ENCODE results near the gene HDHD2. TPM values are rescaled to one million over a fixed set of nuclear protein-coding genes. Genes with fewer than 3 reads are reported as not detected.
"Not testable (repeated sequence)": the region's sequence is repeated elsewhere in the genome, so short reads cannot be mapped to it uniquely, and the experiment has no call there.

Gene HDHD2
- total RNA-seq (2012; rRNA removed): 10.1 and 14.9 TPM in 2 replicates

DNA sequence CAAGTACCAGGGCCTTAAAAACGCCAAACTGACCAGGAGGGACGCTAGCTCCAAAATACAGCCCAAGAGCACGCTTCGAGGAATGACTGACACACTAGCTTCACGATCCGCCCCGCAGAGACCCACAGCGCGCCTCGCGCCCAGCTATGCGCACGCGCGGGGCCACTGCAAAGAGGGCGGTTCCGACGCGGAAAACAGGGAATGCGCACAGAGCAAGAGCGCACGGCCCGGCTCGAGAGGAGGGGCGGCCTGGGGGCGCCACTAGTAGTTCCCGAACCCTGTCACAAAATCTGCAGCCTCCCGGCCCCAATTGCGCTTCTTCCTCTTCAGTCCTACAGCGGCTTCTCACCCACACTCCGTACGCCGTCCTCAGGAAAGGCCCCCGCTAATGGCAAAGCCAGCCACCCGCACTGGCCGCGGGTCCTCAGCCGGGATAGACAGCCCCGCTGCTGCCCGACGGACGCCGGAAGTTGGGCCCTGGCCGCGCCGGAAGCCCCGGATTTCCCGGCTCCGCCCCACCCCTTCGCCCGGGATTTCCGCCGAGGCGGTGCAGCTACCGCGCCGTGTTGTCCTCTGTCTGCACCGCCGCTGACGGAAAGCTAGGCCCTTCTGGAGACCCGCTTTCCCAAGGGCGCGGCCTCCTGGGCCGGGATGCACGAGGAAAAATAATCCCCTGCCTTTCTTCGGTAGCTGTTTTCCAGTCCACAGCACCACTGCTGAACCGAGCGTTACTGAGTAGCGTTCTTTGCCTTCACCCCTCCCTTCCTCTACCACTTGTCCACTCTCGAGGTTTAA, at the start of gene HDHD2:
Gene HDHD2 (minus strand): TSS at position 472 of the 795 bp plus-strand sequence. CDS start 14,061 bp downstream, outside the sequence.
- Histone ChIP-seq H3K9me3 (replicated peaks; ENCODE audit: low read length) (no peaks in the 10 kb centered on the region), H3K4me3 (ENCODE audit: low read length) (peak within 1 kb of the TSS; percentile 85), H3K36me3 (ENCODE audit: insufficient read depth, low read length) (peaks cover 13% of the 10 kb centered on the region)

GRCh38 chr18:47195961-47196360, 45.7 kb upstream of the HDHD2 start:
- H3K4me1 ChIP-seq (ENCODE audit: control insufficient read depth, insufficient read depth, low read length); H3K9ac ChIP-seq (ENCODE audit: low read depth, low read length); H3K9me3 ChIP-seq (replicated peaks; ENCODE audit: low read length); H3K4me3 ChIP-seq (ENCODE audit: low read length); H3K36me3 ChIP-seq (ENCODE audit: insufficient read depth, low read length); H3K4me2 ChIP-seq (ENCODE audit: low read length): not testable (repeated sequence)
- H3K27me3 ChIP-seq (ENCODE audit: control insufficient read depth, insufficient read depth, low read length): peaks cover 48% of the 10 kb centered on the region

More for the DNA sequence above, at the start of gene HDHD2:
- Histone ChIP-seq H3K4me1 (ENCODE audit: control insufficient read depth, insufficient read depth, low read length) (peaks cover 18% of the 10 kb centered on the region), H3K9ac (ENCODE audit: low read depth, low read length) (peak within 1 kb of the TSS; percentile 95), H3K4me2 (ENCODE audit: low read length) (peak within 1 kb of the TSS; percentile 92), H3K27me3 (ENCODE audit: control insufficient read depth, insufficient read depth, low read length) (no peaks in the 10 kb centered on the region)

GRCh38 chr18:47191961-47192360, 41.7 kb upstream of the HDHD2 start:
- no peak overlapping the region for H3K4me3 ChIP-seq (ENCODE audit: low read length)
- no peaks in the 10 kb centered on the region for H3K36me3 ChIP-seq (ENCODE audit: insufficient read depth, low read length)
- no peaks in the 10 kb centered on the region for H3K4me1 ChIP-seq (ENCODE audit: control insufficient read depth, insufficient read depth, low read length)
- H3K4me2 ChIP-seq (ENCODE audit: low read length): no peak overlapping the region
- no peak overlapping the region for H3K9ac ChIP-seq (ENCODE audit: low read depth, low read length)
- H3K9me3 ChIP-seq (replicated peaks; ENCODE audit: low read length): no peaks in the 10 kb centered on the region
- peaks cover 52% of the 10 kb centered on the region for H3K27me3 ChIP-seq (ENCODE audit: control insufficient read depth, insufficient read depth, low read length)

GRCh38 chr18:47187721-47188120, 37.4 kb upstream of the HDHD2 start:
- no peak overlapping the region for H3K9ac ChIP-seq (ENCODE audit: low read depth, low read length)
- H3K4me2 ChIP-seq (ENCODE audit: low read length): no peak overlapping the region
- H3K27me3 ChIP-seq (ENCODE audit: control insufficient read depth, insufficient read depth, low read length): peaks cover 27% of the 10 kb centered on the region
- H3K4me3 ChIP-seq (ENCODE audit: low read length): no peak overlapping the region
- H3K4me1 ChIP-seq (ENCODE audit: control insufficient read depth, insufficient read depth, low read length): no peaks in the 10 kb centered on the region
- H3K9me3 ChIP-seq (replicated peaks; ENCODE audit: low read length): no peaks in the 10 kb centered on the region
- H3K36me3 ChIP-seq (ENCODE audit: insufficient read depth, low read length): no peaks in the 10 kb centered on the region

DNA sequence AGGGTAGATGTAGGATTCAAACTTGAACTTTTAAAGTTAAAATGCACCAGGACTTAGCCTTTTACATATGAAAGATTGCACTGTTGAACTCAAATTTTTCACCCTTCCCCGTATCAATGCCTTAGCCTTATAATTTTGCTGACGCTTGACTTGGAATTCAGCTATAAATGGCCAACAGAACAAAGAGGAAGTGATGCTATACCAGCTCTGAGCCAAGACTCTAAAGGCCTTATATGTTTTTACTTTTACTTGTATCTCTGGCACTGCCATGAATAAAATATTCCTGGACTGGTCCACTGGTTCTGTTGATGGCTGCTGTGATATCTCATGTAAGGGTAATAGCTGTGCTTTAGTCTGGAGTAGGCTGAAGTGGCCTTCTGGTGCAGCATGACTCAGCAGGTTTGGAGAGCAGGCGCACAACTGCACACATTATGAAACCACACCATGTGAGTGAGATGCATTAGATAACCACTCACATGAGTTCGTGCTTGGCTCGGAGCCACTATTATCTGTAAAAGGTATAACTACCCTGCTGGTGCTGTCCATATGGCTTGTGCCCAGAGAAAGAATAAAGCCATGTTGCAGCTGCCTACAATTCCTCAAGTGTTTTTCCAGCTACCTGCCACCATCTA, 34.2 kb upstream of the HDHD2 start:
- Histone ChIP-seq H3K27me3 (ENCODE audit: control insufficient read depth, insufficient read depth, low read length) (peaks cover 26% of the 10 kb centered on the region), H3K4me3 (ENCODE audit: low read length) (no peak overlapping the region), H3K36me3 (ENCODE audit: insufficient read depth, low read length) (no peaks in the 10 kb centered on the region), H3K9ac (ENCODE audit: low read depth, low read length) (no peak overlapping the region), H3K4me2 (ENCODE audit: low read length) (no peak overlapping the region), H3K9me3 (replicated peaks; ENCODE audit: low read length) (no peaks in the 10 kb centered on the region), H3K4me1 (ENCODE audit: control insufficient read depth, insufficient read depth, low read length) (no peaks in the 10 kb centered on the region)

GRCh38 chr18:47182156-47182555, 31.9 kb upstream of the HDHD2 start:
- H3K4me2 ChIP-seq (ENCODE audit: low read length); H3K36me3 ChIP-seq (ENCODE audit: insufficient read depth, low read length); H3K4me1 ChIP-seq (ENCODE audit: control insufficient read depth, insufficient read depth, low read length); H3K9me3 ChIP-seq (replicated peaks; ENCODE audit: low read length); H3K9ac ChIP-seq (ENCODE audit: low read depth, low read length); H3K4me3 ChIP-seq (ENCODE audit: low read length): not testable (repeated sequence)
- peaks cover 23% of the 10 kb centered on the region for H3K27me3 ChIP-seq (ENCODE audit: control insufficient read depth, insufficient read depth, low read length)

GRCh38 chr18:47180765-47181164, 30.5 kb upstream of the HDHD2 start:
- Histone ChIP-seq H3K4me1 (ENCODE audit: control insufficient read depth, insufficient read depth, low read length) (no peaks in the 10 kb centered on the region), H3K9me3 (replicated peaks; ENCODE audit: low read length) (no peaks in the 10 kb centered on the region), H3K4me2 (ENCODE audit: low read length) (no peak overlapping the region), H3K36me3 (ENCODE audit: insufficient read depth, low read length) (no peaks in the 10 kb centered on the region), H3K4me3 (ENCODE audit: low read length) (no peak overlapping the region), H3K9ac (ENCODE audit: low read depth, low read length) (no peak overlapping the region), H3K27me3 (ENCODE audit: control insufficient read depth, insufficient read depth, low read length) (peaks cover 21% of the 10 kb centered on the region)

- H3K36me3 ChIP-seq (ENCODE audit: insufficient read depth, low read length): no peaks in the 10 kb centered on the region
- H3K4me1 ChIP-seq (ENCODE audit: control insufficient read depth, insufficient read depth, low read length): peaks cover 5% of the 10 kb centered on the region
- H3K27me3 ChIP-seq (ENCODE audit: control insufficient read depth, insufficient read depth, low read length): peaks cover 21% of the 10 kb centered on the region
- H3K9ac ChIP-seq (ENCODE audit: low read depth, low read length): no peak overlapping the region
- H3K4me2 ChIP-seq (ENCODE audit: low read length): no peak overlapping the region
- H3K4me3 ChIP-seq (ENCODE audit: low read length): no peak overlapping the region
- H3K9me3 ChIP-seq (replicated peaks; ENCODE audit: low read length): no peaks in the 10 kb centered on the region
Observed at GRCh38 chr18:47179520-47179919, 29.2 kb upstream of the HDHD2 start.

DNA sequence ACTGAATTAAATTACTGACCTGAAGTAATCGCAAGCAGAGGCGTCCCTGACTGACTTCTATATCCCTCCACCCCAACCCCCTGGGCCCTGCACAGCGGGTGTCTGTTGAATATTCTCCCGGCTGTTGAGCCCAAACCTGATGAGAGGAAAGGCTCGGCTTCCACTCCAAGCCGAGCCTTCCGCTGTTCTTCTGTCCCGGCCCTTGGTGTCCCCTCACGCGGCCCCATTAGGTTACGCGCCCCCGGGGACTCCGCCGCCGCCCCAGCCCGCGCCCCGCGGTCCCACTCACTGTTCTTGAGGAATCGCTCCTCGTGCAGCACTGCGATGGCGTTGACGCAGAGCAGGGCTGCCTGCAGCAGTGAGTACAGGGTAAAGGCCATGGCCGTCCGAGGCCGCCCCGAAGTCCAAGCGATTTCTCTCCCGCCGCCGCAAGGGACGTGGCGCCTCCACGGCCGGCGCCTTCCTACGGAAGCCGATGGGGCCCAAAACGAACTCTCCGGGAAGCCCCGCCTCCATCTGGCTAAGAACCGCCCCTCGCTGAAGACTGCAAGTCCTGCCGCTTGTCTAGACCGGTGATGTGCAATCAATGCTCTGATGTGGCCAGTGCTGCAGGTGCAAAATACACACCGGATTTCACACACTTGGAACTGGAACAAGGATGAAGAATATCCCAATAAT, 25.7 kb upstream of the HDHD2 start, which contains the start of gene IER3IP1:
Gene IER3IP1 (minus strand): TSS at position 467 of the 678 bp plus-strand sequence. CDS start 87 bp downstream, at position 380.
- Histone ChIP-seq H3K27me3 (ENCODE audit: control insufficient read depth, insufficient read depth, low read length) (peaks cover 21% of the 10 kb centered on the region), H3K36me3 (ENCODE audit: insufficient read depth, low read length) (no peaks in the 10 kb centered on the region), H3K9ac (ENCODE audit: low read depth, low read length) (peak within 1 kb of the TSS; percentile 100), H3K4me2 (ENCODE audit: low read length) (peak within 1 kb of the TSS; percentile 80), H3K4me1 (ENCODE audit: control insufficient read depth, insufficient read depth, low read length) (peaks cover 7% of the 10 kb centered on the region), H3K9me3 (replicated peaks; ENCODE audit: low read length) (no peaks in the 10 kb centered on the region), H3K4me3 (ENCODE audit: low read length) (peak within 1 kb of the TSS; percentile 96)

DNA sequence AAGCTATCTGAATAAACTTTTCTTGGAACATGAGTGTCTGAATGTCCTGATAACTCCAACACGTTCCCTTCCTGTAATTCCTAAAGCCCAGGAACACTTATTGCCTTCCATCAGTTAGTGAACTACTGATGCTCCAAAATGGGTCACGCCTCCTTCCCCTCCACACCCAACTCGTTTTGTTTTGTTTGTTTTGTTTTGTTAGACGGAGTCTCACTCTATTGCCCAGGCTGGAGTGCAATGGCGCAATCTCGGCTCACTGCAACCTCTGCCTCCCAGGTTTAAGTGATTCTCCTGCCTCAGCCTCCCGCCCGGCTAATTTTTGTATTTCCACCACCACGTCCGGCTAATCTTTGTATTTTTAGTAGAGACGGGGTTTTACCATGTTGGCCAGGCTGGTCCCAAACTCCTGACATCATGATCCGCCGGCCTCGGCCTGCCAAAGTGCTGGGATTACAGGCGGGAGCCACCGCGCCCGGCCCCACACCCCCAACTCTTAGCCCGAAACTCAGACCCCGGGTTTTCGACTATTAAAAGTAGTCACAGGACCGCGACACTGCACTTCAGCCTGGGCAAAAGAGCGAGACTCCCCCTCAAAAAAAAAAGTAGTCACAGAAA, 25.1 kb upstream of the HDHD2 start:
- no peaks in the 10 kb centered on the region for H3K9me3 ChIP-seq (replicated peaks; ENCODE audit: low read length)
- peaks cover 7% of the 10 kb centered on the region for H3K4me1 ChIP-seq (ENCODE audit: control insufficient read depth, insufficient read depth, low read length)
- H3K36me3 ChIP-seq (ENCODE audit: insufficient read depth, low read length): no peaks in the 10 kb centered on the region
- peak overlapping the region; percentile 100 for H3K9ac ChIP-seq (ENCODE audit: low read depth, low read length)
- peak overlapping the region; percentile 96 for H3K4me3 ChIP-seq (ENCODE audit: low read length)
- peak overlapping the region; percentile 80 for H3K4me2 ChIP-seq (ENCODE audit: low read length)
- peaks cover 15% of the 10 kb centered on the region for H3K27me3 ChIP-seq (ENCODE audit: control insufficient read depth, insufficient read depth, low read length)

DNA sequence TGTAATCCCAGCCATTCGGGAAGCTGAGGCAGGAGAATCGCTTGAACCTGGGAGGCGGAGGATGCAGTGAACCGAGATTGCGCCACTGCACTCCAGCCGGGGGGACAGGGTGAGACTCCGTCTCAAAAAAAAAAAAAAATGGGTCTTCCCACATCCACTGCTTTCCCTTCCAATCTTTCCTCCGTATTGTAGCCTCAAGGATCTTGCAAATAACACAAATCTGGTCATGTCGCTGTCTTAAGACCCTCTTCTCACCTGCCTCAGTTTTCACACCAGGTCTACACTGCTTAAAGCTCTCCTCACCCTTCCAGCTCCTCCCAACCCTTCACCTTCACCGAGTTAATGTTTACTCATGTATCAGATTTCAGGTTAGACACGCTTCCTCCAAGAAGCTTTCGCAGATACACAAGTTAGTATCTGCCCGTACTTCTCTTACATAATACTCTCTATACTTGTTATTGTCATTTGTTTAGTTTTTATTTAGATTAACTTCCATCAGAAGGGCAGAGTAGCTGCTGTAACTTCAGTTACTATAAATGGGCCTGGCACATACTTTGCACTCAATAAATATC, 24.3 kb upstream of the HDHD2 start:
- peak overlapping the region; percentile 80 for H3K4me2 ChIP-seq (ENCODE audit: low read length)
- peak overlapping the region; percentile 100 for H3K9ac ChIP-seq (ENCODE audit: low read depth, low read length)
- peaks cover 7% of the 10 kb centered on the region for H3K4me1 ChIP-seq (ENCODE audit: control insufficient read depth, insufficient read depth, low read length)
- peak overlapping the region; percentile 96 for H3K4me3 ChIP-seq (ENCODE audit: low read length)
- no peaks in the 10 kb centered on the region for H3K9me3 ChIP-seq (replicated peaks; ENCODE audit: low read length)
- H3K36me3 ChIP-seq (ENCODE audit: insufficient read depth, low read length): no peaks in the 10 kb centered on the region
- H3K27me3 ChIP-seq (ENCODE audit: control insufficient read depth, insufficient read depth, low read length): peaks cover 8% of the 10 kb centered on the region
